Body of pancreas (tissue), 4 donors: ENCODE data around the gene SCO2. TPM values are rescaled to one million over a fixed set of nuclear protein-coding genes. Genes with fewer than 3 reads are reported as not detected.
A peak's percentile ranks its signal among the peaks of the same experiment; 100 is the strongest.

Experiments
- ATAC-seq: fragments of 150-250 bp; one replicate; pipeline ENCODE4 v1.9.1; 2016
- DNase-seq, 4 donors: peaks; one replicate each; pipeline ENCODE4 v3.0.0-alpha.2; 2019
- H3K27ac ChIP-seq, 4 donors: fragments of 200-600 bp; sonication (generic); 1 replicate in 3 of 4; 2 replicates in 1 of 4; pipeline versions ENCODE4 v1.5.1 to v1.6.1; 2016 to 2019; ENCODE audit warnings: mild to moderate bottlenecking in 1 of 4, mixed read lengths in 1 of 4, moderate library complexity in 1 of 4
- H3K27me3 ChIP-seq, 2 donors: fragments of 200-600 bp; sonication (generic); one replicate each; pipeline ENCODE4 v1.6.0; 2016; ENCODE audit warnings: mild to moderate bottlenecking in 1 of 2
- H3K36me3 ChIP-seq, 2 donors: fragments of 200-600 bp; sonication (generic); replicated peaks in 1 of 2; 2 replicates each; pipeline ENCODE4 v1.5.1; 2016; ENCODE audit warnings: low read depth in 2 of 2; ENCODE audit not compliant: insufficient read depth in 1 of 2
- H3K4me1 ChIP-seq: fragments of 200-600 bp; sonication (generic); one replicate; pipeline ENCODE4 v1.6.0; 2016
- H3K4me3 ChIP-seq, 2 donors: fragments of 200-600 bp; sonication (generic); 1 replicate in 1 of 2; 2 replicates in 1 of 2; pipeline ENCODE4 v1.5.1; 2016 to 2019
- H3K9me3 ChIP-seq, 3 donors: fragments of 200-600 bp; sonication (generic); 1 replicate in 2 of 3; 2 replicates in 1 of 3; pipeline ENCODE4 v1.5.1; 2016
- CTCF ChIP-seq, 7 experiments: fragments of 450-650 bp in 4 of 7; fragments of 200-600 bp in 3 of 7; sonication (generic) in 3 of 7; IDR thresholded peaks; one replicate each; pipeline ENCODE4 v1.5.1; 2016 to 2019; ENCODE audit warnings: antibody characterized with exemption in 7 of 7
- POLR2A ChIP-seq, 3 donors: fragments of 450-650 bp; IDR thresholded peaks; one replicate each; pipeline ENCODE4 v1.6.1; 2016; ENCODE audit warnings: antibody characterized with exemption in 3 of 3, mild to moderate bottlenecking in 2 of 3
- WGBS, 2 donors: methylation state at CpG; one replicate each; pipeline ENCODE4 v1.1.5; 2017; 5-methylcytosine and 5-hydroxymethylcytosine counted together
- intact Hi-C: fragments of 100-400 bp; cut with DNase I; formaldehyde crosslinking; loops from one replicate; pipeline ENCODE4 v1.15.1; 2023
- total RNA-seq, 2 donors: library from RNA; depleted of rRNA; stranded (reverse); fragments of >200 nt; gene quantifications; one replicate each; pipeline ENCODE4 v1.1.0, GENCODE V29; 2016

The SCO2 gene
- total RNA-seq, 2 donors from 2014 or later, result 1.6 TPM; not detected in 1

DNA sequence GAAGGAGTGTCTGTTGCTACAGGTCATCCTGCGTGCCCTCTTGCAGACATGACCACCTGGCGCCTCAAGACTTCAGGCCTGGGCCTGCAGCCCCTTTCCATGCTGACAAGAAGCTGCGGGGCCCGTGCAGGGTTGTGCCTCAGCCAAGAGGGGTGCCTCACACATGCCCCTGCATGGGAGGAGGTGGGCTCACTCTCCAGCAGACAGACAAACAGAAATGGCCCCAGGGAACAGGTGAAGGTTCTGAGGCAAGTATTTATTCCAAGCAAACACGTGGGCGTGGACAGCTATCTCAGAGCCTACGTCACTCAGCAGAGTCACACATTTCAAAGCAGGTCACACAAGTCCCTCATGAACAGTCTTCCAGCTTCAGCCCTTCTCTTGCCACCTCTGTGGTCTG, 43.2 kb upstream of the SCO2 start:
- no peaks in the 10 kb centered on the region for H3K27me3 ChIP-seq
- DNase-seq (peak in 3 of 4 donors; percentile 45 to 66 (median 56)), ATAC-seq (peak; percentile 64)
- H3K4me3 ChIP-seq, result no peak overlapping the region
- no peaks in the 10 kb centered on the region for H3K9me3 ChIP-seq
- WGBS, 2 donors, result 70 to 78% methylated on average over 7 of the region's 7 CpGs
- intact Hi-C loops, result no loop called here
- H3K27ac ChIP-seq, result peak overlapping the region in 2 of 4 donors; percentile 30 to 66
- peaks cover 29% of the 10 kb centered on the region for H3K4me1 ChIP-seq
- no peak for TF ChIP-seq POLR2A (IDR thresholded peaks at IDR 0.05)
- no peak for TF ChIP-seq CTCF (IDR thresholded peaks at IDR 0.05)
- no peaks in the 10 kb centered on the region for H3K36me3 ChIP-seq

- ATAC-seq (no peak), DNase-seq (no peak)
- Histone ChIP-seq H3K27ac (no peak overlapping the region), H3K4me3 (no peak overlapping the region), H3K36me3 (no peaks in the 10 kb centered on the region), H3K27me3 (no peaks in the 10 kb centered on the region), H3K9me3 (no peaks in the 10 kb centered on the region), H3K4me1 (peaks cover 34% of the 10 kb centered on the region)
- WGBS, 2 donors, result 89 to 91% methylated on average over 7 of the region's 7 CpGs
- TF ChIP-seq POLR2A (IDR thresholded peaks at IDR 0.05), result no peak
- TF ChIP-seq CTCF (IDR thresholded peaks at IDR 0.05), result no peak
- intact Hi-C loops, result no loop called here
Observed at GRCh38 chr22:50567721-50568252, 42.4 kb upstream of the SCO2 start.

DNA sequence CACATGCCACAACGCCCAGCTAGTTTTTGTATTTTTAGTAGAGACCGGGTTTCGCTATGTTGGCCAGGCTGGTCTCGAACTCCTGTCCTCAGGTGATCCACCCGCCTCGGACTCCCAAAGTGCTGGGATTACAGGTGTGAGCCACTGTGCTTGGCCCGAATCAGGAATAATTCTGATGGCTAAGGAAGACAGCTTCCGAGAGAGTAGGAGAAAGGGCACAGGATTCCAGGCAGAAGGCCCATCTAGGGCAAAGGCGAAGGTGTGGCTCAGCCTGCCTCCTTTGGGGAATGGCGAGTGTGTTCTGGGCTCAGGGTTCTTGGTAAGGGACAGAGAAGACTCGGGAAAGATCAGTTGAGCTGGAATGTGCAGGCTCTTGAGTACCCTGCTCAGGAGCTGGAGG, 38.9 kb upstream of the SCO2 start:
- H3K4me1 ChIP-seq, result peaks cover 25% of the 10 kb centered on the region
- no peak for ATAC-seq
- H3K36me3 ChIP-seq, result no peaks in the 10 kb centered on the region
- H3K4me3 ChIP-seq, result no peak overlapping the region
- no peaks in the 10 kb centered on the region for H3K27me3 ChIP-seq
- DNase-seq, result no peak
- WGBS, 2 donors, result 88 to 93% methylated on average over 11 of the region's 11 CpGs
- TF ChIP-seq POLR2A (IDR thresholded peaks at IDR 0.05), result no peak
- no peak for TF ChIP-seq CTCF (IDR thresholded peaks at IDR 0.05)
- intact Hi-C loops, result no loop called here
- no peaks in the 10 kb centered on the region for H3K9me3 ChIP-seq
- peak overlapping the region in 1 of 4 donors; percentile 75 for H3K27ac ChIP-seq

- Histone ChIP-seq H3K9me3 (no peaks in the 10 kb centered on the region), H3K27ac (peak overlapping the region; percentile 66 to 90 (median 75)), H3K27me3 (no peaks in the 10 kb centered on the region), H3K36me3 (no peaks in the 10 kb centered on the region), H3K4me3 (peak overlapping the region; percentile 4 to 9), H3K4me1 (peaks cover 18% of the 10 kb centered on the region)
- WGBS, 2 donors, result 9 to 13% methylated on average over 17 of the region's 17 CpGs
- TF ChIP-seq POLR2A (IDR thresholded peaks at IDR 0.05) (no peak), CTCF (IDR thresholded peaks at IDR 0.05) (no peak)
- DNase-seq (peak in 2 of 4 donors; percentile 34 to 41), ATAC-seq (peak; percentile 32)
- intact Hi-C loops, result no loop called here
Observed at GRCh38 chr22:50563413-50564160, 38.2 kb upstream of the SCO2 start.
